Measurements from ENCODE around the gene CDH23. TPM values are rescaled to one million over a fixed set of nuclear protein-coding genes. Genes with fewer than 3 reads are reported as not detected.

The CDH23 gene
- total and polyA plus RNA-seq, 2 donors (not counting 1 experiment from before 2014, with no cell fraction given) = 0.37 to 0.89 TPM

DNA sequence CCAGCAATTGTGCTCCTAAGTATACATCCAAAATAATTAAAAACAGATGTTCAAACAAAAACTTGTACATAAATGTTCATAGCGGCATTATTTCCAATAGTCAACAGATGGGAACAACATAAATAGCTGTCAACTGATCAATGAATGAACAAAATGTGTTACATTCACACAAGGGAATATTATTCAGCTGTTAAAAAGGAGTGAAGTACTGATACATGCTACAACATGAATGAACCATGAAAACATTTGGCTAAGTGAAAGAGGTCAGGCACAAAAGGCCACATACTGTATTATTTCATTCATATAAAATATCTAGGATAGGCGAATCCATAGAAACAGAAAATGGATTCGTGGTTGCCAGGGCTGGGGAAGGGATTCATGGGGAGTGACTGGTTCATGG lies 109.1 kb downstream of the CDH23 start:
- H3K9me3 Mint-ChIP-seq (ENCODE audit: insufficient read depth) = no peaks in the 10 kb centered on the region
- H3K4me3 Mint-ChIP-seq = no peak overlapping the region
- Histone ChIP-seq H3K27ac (ENCODE audit: low read length in 2 of 2) (no peak overlapping the region), H3K79me2 (ENCODE audit: control insufficient read depth, insufficient read depth, low read length) (no peaks in the 10 kb centered on the region), H3K4me3 (ENCODE audit: control extremely low read depth in 1 of 5, extremely low read depth in 1 of 5, insufficient read depth in 1 of 5, low read depth in 2 of 5, low read length in 4 of 5) (no peak overlapping the region), H3K9ac (ENCODE audit: low read length) (no peak overlapping the region), H2AFZ (ENCODE audit: insufficient read depth, low read depth, low read length, poor library complexity, severe bottlenecking) (no peak overlapping the region), H4K20me1 (ENCODE audit: control insufficient read depth, insufficient read depth, low read length, poor library complexity, severe bottlenecking) (no peaks in the 10 kb centered on the region), H3K27me3 (replicated peaks in 1 of 4; ENCODE audit: control extremely low read depth in 1 of 4, control insufficient read depth in 3 of 4, insufficient read depth in 4 of 4, low read length in 3 of 4) (no peaks in the 10 kb centered on the region), H3K9me3 (ENCODE audit: control extremely low read depth in 1 of 3, control insufficient read depth in 2 of 3, insufficient read depth in 1 of 3, low read length in 2 of 3) (peaks cover 0 to 3% (median 2%) of the 10 kb centered on the region in 3 donors), H3K36me3 (replicated peaks in 1 of 2; ENCODE audit: control extremely low read depth in 1 of 2, control insufficient read depth in 1 of 2, extremely low read depth in 1 of 2, insufficient read depth in 2 of 2, low read length in 1 of 2) (no peaks in the 10 kb centered on the region), H3K4me2 (replicated peaks; ENCODE audit: low read depth, low read length, poor library complexity, severe bottlenecking) (no peak overlapping the region), H3K4me1 (ENCODE audit: control insufficient read depth in 2 of 2, insufficient read depth in 2 of 2, low read length in 2 of 2) (no peaks in the 10 kb centered on the region)
- H3K27me3 Mint-ChIP-seq = peaks cover 19% of the 10 kb centered on the region
- DNase-seq (no peak), ATAC-seq (ENCODE audit: low read depth) (no peak)
- ChIA-PET CTCF (no interaction called here), POLR2A (no interaction called here)
- peaks cover 3% of the 10 kb centered on the region for H3K4me1 Mint-ChIP-seq
- 100% methylated on average over 1 of the region's 3 CpGs for WGBS (ENCODE audit: insufficient coverage)
- TF ChIP-seq, protein P1, sequence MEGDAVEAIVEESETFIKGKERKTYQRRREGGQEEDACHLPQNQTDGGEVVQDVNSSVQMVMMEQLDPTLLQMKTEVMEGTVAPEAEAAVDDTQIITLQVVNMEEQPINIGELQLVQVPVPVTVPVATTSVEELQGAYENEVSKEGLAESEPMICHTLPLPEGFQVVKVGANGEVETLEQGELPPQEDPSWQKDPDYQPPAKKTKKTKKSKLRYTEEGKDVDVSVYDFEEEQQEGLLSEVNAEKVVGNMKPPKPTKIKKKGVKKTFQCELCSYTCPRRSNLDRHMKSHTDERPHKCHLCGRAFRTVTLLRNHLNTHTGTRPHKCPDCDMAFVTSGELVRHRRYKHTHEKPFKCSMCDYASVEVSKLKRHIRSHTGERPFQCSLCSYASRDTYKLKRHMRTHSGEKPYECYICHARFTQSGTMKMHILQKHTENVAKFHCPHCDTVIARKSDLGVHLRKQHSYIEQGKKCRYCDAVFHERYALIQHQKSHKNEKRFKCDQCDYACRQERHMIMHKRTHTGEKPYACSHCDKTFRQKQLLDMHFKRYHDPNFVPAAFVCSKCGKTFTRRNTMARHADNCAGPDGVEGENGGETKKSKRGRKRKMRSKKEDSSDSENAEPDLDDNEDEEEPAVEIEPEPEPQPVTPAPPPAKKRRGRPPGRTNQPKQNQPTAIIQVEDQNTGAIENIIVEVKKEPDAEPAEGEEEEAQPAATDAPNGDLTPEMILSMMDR (IDR thresholded peaks at IDR 0.05) = no peak
- no peak for TF ChIP-seq EZH2 (IDR thresholded peaks at IDR 0.05; ENCODE audit: borderline replicate concordance, insufficient read depth, low read depth, low read length, poor library complexity, severe bottlenecking)
- intact Hi-C loops (cut with micrococcal nuclease) = no loop called here
- no peak overlapping the region for H3K27ac Mint-ChIP-seq

DNA sequence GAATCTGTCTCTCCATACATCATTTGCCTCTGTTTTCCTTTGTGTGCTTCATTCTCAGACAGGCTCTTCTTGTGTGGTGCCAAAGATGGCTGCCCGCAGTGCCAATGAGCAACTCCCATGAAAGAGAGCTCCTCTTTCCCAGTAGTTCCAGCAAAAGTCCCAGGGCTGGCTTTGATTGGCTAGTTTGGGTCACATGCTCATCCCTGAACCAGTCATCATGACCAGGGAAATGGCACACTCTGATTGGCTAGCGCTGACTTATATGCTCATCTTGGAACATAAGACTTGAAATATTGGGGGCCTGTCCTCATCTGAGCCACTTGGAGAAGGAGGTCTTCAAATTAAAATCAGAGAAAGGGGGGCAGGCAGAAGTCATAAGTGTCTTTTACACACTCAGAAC lies 112.7 kb downstream of the CDH23 start:
- Histone ChIP-seq H3K4me1 (ENCODE audit: control insufficient read depth in 2 of 2, insufficient read depth in 2 of 2, low read length in 2 of 2) (no peaks in the 10 kb centered on the region), H3K36me3 (replicated peaks in 1 of 2; ENCODE audit: control extremely low read depth in 1 of 2, control insufficient read depth in 1 of 2, extremely low read depth in 1 of 2, insufficient read depth in 2 of 2, low read length in 1 of 2) (no peaks in the 10 kb centered on the region), H4K20me1 (ENCODE audit: control insufficient read depth, insufficient read depth, low read length, poor library complexity, severe bottlenecking) (no peaks in the 10 kb centered on the region), H3K9ac (ENCODE audit: low read length) (no peak overlapping the region), H2AFZ (ENCODE audit: insufficient read depth, low read depth, low read length, poor library complexity, severe bottlenecking) (no peak overlapping the region), H3K4me3 (ENCODE audit: control extremely low read depth in 1 of 5, extremely low read depth in 1 of 5, insufficient read depth in 1 of 5, low read depth in 2 of 5, low read length in 4 of 5) (no peak overlapping the region), H3K9me3 (ENCODE audit: control extremely low read depth in 1 of 3, control insufficient read depth in 2 of 3, insufficient read depth in 1 of 3, low read length in 2 of 3) (peaks cover 0 to 3% (median 2%) of the 10 kb centered on the region in 3 donors), H3K27me3 (replicated peaks in 1 of 4; ENCODE audit: control extremely low read depth in 1 of 4, control insufficient read depth in 3 of 4, insufficient read depth in 4 of 4, low read length in 3 of 4) (no peaks in the 10 kb centered on the region), H3K27ac (ENCODE audit: low read length in 2 of 2) (no peak overlapping the region), H3K4me2 (replicated peaks; ENCODE audit: low read depth, low read length, poor library complexity, severe bottlenecking) (no peak overlapping the region), H3K79me2 (ENCODE audit: control insufficient read depth, insufficient read depth, low read length) (no peaks in the 10 kb centered on the region)
- ChIA-PET POLR2A (no interaction called here), CTCF (interaction anchor here (1.6 kb wide), 1 partner anchor 61 kb away, joined by 3 read pairs; no protein-coding TSS in a partner anchor)
- intact Hi-C loops (cut with micrococcal nuclease) = no loop called here
- DNase-seq = no peak
- Mint-ChIP-seq H3K4me3 (no peak overlapping the region), H3K9me3 (ENCODE audit: insufficient read depth) (no peaks in the 10 kb centered on the region), H3K27me3 (peaks cover 16% of the 10 kb centered on the region), H3K4me1 (peaks cover 3% of the 10 kb centered on the region), H3K27ac (no peak overlapping the region)
- WGBS (ENCODE audit: insufficient coverage) = 90% methylated on average over 2 of the region's 2 CpGs
- TF ChIP-seq, protein P1 (IDR thresholded peaks at IDR 0.05) = no peak
- no peak for TF ChIP-seq EZH2 (IDR thresholded peaks at IDR 0.05; ENCODE audit: borderline replicate concordance, insufficient read depth, low read depth, low read length, poor library complexity, severe bottlenecking)
- ATAC-seq (ENCODE audit: low read depth) = no peak
